GM18508 (cell line): ENCODE data around the gene NSFL1C.

Source experiments
- ATAC-seq: cut with Tn5 transposase; IDR thresholded peaks from one replicate; pipeline ENCODE4 v1.9.1; 2021; ENCODE audit warnings: moderate number of reproducible peaks; ENCODE audit not compliant: insufficient read depth, unreplicated experiment

NSFL1C gene

GRCh38 chr20:1462834-1463233 is 3.8 kb downstream of the NSFL1C start:
- ATAC-seq, result no peak

DNA sequence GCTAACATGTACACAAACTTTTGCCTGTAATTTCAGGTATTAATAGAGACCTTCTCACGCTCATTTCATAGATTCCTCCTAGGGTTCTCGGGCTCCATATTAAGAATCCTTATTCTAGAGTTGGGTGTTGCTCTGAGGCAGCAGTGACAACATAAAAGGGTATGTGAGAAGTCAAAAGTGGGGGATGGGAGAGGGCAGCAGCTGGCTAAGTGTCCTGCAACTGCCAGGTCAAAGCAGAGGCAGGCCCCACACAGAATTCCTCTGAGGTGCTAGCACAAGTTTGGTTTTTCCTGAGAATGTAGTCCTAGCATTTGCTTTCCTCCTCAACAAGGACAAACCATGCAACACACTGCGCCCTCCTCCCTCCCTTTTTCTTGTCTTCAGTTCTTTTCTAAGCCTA is 4.6 kb downstream of the NSFL1C start:
- no peak for ATAC-seq

GRCh38 chr20:1460275-1460674 is 6.4 kb downstream of the NSFL1C start:
- no peak for ATAC-seq

DNA sequence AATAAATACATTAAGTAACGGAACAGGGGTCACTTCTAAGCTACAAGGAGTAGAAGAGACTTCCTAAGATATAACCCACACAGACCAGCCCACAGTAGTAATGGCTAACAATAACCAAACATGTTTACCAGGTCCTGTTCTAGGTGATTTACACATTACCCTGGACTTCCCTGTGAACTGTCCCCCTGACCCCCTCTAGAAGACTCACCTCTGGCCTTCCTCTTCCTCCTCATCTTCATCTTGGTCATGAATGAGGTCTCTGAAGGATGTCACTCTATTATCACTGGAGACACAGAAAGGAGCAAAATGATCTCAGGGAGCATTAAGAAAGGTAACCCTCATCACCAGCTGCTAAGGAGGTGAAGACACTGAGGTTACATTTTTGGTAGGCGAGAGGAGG is 8.7 kb downstream of the NSFL1C start:
- ATAC-seq, result no peak

DNA sequence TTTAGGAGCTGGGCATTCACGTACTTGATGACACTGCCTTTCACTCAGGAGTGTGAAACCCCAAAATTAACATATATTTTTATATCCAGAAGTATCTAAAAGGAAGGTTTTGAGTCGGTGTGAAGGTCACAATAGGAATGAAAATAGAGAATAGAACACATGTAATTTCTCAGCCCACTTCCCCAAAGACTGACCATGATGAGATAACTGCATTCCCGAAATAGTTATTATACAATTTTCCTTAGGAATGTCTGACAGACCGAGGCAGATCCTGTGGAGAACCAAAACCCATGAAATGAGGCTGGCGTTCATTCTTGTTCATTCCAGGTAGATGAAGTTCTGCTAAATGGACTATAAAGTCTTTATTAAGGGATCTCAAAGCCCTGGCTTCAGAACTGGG is 10.3 kb downstream of the NSFL1C start:
- no peak for ATAC-seq

GRCh38 chr20:1450926-1451491 is 15.6 kb downstream of the NSFL1C start:
- no peak for ATAC-seq

GRCh38 chr20:1449370-1449769 is 17.3 kb downstream of the NSFL1C start:
- no peak for ATAC-seq

DNA sequence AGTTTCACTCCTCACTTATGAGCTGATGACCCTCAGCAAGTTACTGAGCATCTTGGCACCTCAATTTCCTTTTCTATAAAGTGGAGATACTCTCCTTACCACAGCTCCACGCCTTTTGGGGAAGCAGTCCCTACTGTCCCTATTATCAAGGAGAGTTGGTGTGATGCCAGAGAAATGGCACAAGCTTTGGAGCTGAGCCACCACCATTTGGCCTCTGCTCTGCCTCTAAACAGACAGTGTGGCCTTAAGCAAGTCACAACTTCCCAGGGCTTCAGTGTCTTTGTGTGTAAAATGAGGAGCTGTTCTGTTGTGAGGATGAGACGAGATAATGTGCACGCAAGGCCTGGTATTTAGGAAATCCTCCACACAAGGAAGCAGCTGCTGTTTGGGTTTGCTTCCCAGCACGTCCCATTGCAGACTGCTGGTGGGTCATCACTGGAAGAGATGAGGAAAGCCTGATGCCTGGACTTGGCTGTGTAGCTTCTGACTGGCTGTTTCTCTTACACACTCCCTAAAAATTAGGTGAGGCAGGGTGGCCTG is 18.5 kb downstream of the NSFL1C start:
- ATAC-seq, result no peak

DNA sequence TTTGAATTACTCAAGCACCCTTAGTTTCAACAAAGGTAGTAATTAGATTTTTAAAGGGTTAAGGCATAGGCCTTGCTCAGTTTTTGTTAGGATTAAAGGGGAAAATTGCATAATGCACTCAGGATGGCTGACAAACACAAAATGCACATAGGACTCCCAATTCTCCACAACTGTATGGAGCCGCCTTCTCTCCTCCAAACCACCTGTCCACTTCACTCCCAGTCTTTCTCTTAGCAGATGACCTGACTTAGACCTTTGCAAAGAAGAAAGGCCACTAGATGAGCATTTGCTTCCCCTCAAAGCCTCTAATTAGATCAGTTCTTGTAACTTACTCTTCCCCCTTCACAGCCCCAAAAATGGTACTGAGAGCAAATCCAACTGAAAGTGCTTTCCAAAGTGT is 20.1 kb downstream of the NSFL1C start:
- ATAC-seq, result no peak

GRCh38 chr20:1443085-1443484 is 23.6 kb downstream of the NSFL1C start:
- no peak for ATAC-seq

DNA sequence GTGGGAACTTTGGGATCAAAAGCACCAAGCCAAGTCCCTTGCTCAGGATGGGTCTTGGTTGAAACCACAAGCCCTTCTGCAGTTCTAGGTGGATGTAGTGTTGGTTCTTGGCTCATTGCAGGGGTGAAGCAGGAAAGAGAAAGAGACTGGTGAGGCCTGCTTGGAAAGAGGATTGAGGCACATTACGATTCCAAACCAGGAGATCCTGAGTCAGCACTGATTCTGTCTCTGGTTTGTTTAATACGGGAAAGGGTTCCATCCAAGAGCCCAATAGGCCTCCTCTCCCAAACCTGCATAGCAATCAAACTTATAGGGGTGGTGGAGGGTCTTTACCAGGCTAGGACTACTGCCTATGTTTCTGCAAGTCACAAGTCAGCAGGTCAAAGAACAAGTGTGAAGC is 24.3 kb downstream of the NSFL1C start:
- ATAC-seq, result no peak

- ATAC-seq, result no peak
Observed at GRCh38 chr20:1441133-1441532, 25.5 kb downstream of the NSFL1C start.

DNA sequence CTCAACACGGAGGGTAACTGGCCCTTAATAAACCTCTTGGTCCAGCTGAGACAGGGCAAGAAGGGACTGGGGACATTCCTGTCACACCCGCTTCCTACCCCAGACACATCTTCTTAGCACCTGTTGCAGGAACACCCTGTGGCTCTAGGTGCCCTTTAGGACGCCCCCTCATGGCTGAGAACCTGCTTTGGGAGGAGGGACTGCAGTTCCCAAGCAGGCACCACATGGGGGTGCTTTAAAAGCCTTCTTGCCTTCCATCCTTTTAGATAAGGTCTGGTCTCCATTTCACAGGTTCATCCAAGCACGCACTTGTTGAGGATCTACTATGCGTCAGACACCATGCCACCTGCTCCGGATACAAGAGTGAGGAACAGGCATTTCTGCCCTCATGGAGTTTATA is 26.6 kb downstream of the NSFL1C start:
- ATAC-seq, result no peak

DNA sequence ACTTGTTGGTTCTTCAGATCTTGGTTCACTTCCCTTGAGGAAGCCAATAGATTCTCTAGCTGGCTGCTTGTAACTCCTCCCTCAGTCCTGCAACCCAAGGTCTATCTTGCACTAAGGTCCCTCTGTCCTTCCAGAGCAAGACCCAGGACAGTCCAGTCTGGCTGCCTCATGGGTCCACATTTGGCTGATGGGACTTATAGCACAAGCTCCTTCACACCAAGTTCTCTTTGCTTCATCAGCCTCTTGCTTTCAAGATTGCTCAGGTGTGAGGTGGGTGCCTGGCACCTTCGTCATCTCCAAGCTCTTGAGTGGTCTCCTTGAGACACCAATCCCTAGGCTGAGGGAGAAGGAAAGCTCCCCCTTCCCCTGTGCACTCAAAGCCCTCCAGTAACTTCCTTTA is 28.3 kb downstream of the NSFL1C start:
- ATAC-seq, result no peak

DNA sequence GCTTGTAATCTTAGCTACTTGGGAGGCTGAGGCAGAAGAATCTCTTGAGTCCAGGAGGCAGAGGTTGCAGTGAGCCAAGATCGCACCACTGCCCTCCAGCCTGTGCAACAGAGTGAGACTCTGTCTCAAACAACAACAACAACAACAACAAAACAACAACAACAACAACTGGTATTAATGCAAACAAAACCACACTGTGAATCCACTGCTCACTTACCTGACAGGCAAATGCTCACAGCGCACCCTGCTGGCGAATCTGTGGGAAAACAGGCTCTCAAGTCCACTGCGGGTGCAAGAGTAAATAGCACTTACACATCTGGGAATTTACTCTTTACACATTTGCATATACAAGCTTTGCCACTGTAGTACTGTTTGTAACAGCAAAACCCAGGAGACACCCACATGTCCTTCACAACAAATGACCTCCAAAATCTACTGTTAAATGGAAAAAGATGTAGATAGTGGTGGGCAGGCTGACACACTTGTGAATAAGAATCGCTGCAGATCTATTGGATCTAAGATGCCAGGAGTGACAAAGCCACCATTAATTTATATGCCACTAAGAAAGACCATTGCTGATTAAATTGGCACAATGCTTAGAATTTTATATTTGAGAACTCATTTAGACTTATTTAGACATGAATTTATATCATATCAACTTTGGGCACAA is 29.3 kb downstream of the NSFL1C start:
- ATAC-seq, result no peak

- ATAC-seq, result no peak
Observed at GRCh38 chr20:1436263-1436662, 30.4 kb downstream of the NSFL1C start.

GRCh38 chr20:1435337-1435699 is 31.3 kb downstream of the NSFL1C start:
- ATAC-seq, result no peak

GRCh38 chr20:1434571-1435336 is 31.9 kb downstream of the NSFL1C start:
- no peak for ATAC-seq

DNA sequence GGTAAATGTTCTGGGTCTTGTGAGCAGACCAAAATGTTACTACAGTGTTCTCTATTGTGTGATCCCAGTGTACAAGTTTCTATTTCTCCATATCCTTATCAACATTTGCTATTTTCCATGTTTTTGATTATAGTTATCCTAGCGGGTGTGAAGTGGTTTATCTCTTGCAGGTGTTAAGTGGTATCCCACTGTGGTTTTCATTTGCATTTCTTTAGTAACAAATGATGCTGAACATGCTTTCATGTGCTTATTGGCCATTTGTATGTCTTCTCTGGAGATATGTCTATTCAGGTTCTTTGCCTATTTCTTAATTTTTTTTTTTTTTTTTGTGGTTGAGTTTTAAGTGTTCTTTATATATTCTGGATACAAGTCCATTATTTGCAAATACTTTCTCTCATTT is 35.5 kb downstream of the NSFL1C start:
- ATAC-seq, result no peak

DNA sequence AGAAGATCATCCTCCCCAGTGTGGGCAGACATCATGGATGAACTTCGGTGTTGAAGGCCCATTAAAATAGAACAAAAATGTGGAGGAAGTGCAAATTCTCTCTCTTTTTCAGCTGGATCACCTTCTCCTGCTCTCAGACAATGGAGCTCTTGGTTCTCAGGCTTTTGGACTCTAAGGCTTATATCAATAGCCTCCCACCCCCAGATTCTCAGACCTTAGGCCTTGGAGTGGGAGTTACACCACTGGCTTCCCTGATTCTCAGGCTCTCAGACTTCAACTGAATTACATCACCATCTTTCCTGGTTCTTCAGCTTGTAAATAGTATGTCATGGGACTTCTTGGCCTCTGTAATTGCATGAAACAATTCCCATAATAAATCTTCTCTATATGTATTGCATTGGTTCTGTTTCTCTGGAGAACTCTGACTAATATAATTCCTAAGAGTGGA is 36.6 kb downstream of the NSFL1C start:
- no peak for ATAC-seq

- no peak for ATAC-seq
Observed at GRCh38 chr20:1429143-1429728, 37.4 kb downstream of the NSFL1C start.
